Measurements from ENCODE around the gene LSM14A.
"Not testable (repeated sequence)": the region's sequence is repeated elsewhere in the genome, so short reads cannot be mapped to it uniquely, and the experiment has no call there.

The LSM14A gene

GRCh38 chr19:34148658-34149185, 23.6 kb upstream of the LSM14A start:
- no peak for TF ChIP-seq CTCF (IDR thresholded peaks at IDR 0.05; ENCODE audit: insufficient read depth, low read depth, low read length, missing control alignments)

DNA sequence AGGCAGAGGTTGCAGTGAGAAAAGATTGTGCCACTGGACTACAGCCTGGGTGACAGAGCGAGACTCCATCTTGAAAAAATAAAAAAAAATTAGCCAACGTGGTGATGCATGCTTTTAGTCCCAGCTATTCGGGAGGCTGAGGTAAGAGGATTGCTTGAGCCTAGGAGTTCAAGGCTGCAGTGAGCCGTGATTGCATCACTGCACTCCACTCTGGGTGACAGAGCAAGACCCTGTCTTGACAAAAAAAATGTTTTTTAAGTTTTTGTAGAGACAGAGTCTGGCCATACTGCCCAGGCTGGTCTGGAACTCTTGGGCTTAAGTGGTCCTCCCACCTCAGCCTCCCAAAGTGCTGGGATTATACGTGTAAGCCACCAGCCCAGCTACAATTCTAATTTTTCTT, 22.4 kb upstream of the LSM14A start:
- no peak for TF ChIP-seq CTCF (IDR thresholded peaks at IDR 0.05; ENCODE audit: insufficient read depth, low read depth, low read length, missing control alignments)

More at GRCh38 chr19:34148658-34149185, 23.6 kb upstream of the LSM14A start:
- DNase-seq (ENCODE audit: low read depth) = no peak
- H3K4me3 ChIP-seq (ENCODE audit: low read depth, low read length) = no peak overlapping the region

GRCh38 chr19:34150558-34150957, 21.7 kb upstream of the LSM14A start:
- no peak for DNase-seq (ENCODE audit: low read depth)
- H3K4me3 ChIP-seq (ENCODE audit: low read depth, low read length) = no peak overlapping the region
- TF ChIP-seq CTCF (IDR thresholded peaks at IDR 0.05; ENCODE audit: insufficient read depth, low read depth, low read length, missing control alignments) = no peak

More for the DNA sequence above, 22.4 kb upstream of the LSM14A start:
- H3K4me3 ChIP-seq (ENCODE audit: low read depth, low read length) = no peak overlapping the region
- no peak for DNase-seq (ENCODE audit: low read depth)

DNA sequence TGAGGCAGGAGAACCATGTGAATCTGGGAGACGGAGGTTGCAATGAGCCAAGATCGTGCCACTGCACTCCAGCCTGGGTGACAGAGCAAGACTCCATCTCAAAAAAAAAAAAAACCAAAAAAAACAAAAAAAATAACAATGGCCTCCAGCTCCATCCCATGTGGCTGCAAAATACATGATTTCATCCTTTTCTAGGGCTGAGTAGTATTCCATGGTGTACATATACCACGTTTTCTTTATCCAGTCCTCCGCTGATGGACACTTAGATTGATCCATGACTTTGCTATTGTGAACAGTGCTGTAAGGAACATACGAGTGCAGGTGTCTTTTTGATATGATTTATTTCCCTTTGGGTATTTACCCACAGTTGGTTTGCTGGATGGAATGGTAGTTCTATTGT, 20.9 kb upstream of the LSM14A start:
- DNase-seq (ENCODE audit: low read depth) = no peak
- no peak for TF ChIP-seq CTCF (IDR thresholded peaks at IDR 0.05; ENCODE audit: insufficient read depth, low read depth, low read length, missing control alignments)
- no peak overlapping the region for H3K4me3 ChIP-seq (ENCODE audit: low read depth, low read length)

GRCh38 chr19:34154401-34154800, 17.9 kb upstream of the LSM14A start:
- DNase-seq (ENCODE audit: low read depth) = no peak
- H3K4me3 ChIP-seq (ENCODE audit: low read depth, low read length) = no peak overlapping the region
- no peak for TF ChIP-seq CTCF (IDR thresholded peaks at IDR 0.05; ENCODE audit: insufficient read depth, low read depth, low read length, missing control alignments)

GRCh38 chr19:34155686-34156085, 16.6 kb upstream of the LSM14A start:
- no peak for DNase-seq (ENCODE audit: low read depth)
- H3K4me3 ChIP-seq (ENCODE audit: low read depth, low read length) = no peak overlapping the region
- TF ChIP-seq CTCF (IDR thresholded peaks at IDR 0.05; ENCODE audit: insufficient read depth, low read depth, low read length, missing control alignments) = no peak

- DNase-seq (ENCODE audit: low read depth); H3K4me3 ChIP-seq (ENCODE audit: low read depth, low read length): not testable (repeated sequence)
These were observed 13.3 kb upstream of the LSM14A start for GRCh38 chr19:34158966-34159365.

DNA sequence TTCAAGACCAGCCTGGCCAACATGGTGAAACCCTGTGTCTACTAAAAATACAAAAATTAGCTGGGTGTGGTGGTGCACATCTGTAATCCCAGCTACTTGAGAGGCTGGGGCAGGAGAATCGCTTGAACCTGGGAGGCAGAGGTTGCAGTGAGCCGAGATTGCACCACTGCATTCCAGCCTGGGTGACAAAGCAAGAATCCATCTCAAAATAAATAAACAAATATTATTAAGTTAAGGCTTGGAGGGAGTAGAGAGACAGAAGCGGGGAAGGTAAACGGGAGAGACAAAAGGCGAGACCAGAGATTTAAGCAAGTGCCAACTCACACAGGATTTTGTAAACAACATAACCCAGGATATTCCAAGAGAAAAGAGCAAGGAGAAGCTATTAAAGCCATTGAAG, 12.8 kb upstream of the LSM14A start:
- not testable (repeated sequence) for H3K4me3 ChIP-seq (ENCODE audit: low read depth, low read length); DNase-seq (ENCODE audit: low read depth)

DNA sequence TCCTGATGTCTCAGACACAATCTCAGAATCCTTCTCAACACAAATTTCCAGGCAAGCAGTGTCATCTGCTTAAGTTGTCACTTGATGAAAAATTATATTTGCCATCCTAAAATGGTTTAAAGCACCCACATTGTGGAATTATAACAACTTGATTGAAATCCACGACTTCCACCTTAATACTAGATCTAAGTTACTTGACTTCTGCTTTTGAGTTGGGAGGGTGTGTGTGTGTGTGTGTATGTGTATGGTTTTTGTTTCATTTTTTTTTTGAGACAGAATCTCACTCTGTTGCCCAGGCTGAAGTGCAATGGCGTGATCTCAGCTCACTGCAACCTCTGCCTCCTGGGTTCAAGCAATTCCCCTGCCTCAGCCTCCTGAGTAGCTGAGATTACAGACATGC, 10.4 kb upstream of the LSM14A start:
- not testable (repeated sequence) for DNase-seq (ENCODE audit: low read depth); H3K4me3 ChIP-seq (ENCODE audit: low read depth, low read length)
